ENCODE measurements around the gene PPT2. TPM values are rescaled to one million over a fixed set of nuclear protein-coding genes. Genes with fewer than 3 reads are reported as not detected.
A peak's percentile ranks its signal among the peaks of the same experiment; 100 is the strongest.
"Not testable (repeated sequence)": the region's sequence is repeated elsewhere in the genome, so short reads cannot be mapped to it uniquely, and the experiment has no call there.

Gene PPT2
- total and polyA plus RNA-seq, 2 experiments from 2014 or later: 8.9 to 20.6 TPM

DNA sequence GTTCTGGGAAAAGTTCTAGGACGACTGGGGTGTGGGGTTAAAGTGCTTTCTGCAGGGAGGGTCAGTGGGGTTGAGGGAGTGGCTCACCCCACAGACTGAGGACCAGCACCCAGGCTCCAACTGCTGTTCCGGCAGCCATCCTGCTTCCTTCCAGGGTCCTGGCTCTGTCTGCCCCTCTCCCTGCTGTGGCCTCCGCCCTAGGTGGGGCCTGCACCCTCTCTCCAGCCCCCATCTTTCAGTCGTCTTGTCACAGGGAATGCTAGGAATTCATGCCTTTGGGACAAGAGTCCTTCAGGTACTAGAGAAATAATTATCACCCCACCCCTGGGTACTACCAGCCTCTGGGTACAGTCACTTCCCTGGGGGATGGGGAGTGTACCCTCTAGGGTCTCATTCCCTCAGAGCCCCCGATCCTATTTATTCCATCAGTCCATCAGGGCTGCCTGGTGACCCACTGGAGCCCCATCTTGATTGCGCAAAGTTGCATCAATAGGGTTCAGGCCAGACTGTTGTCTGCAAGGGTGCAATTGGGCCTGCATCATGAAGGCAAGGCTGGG lies 30.2 kb downstream of the PPT2 start, which contains the start of gene AGER:
Gene AGER (minus strand): TSS at position 170 of the 557 bp plus-strand sequence. CDS start 31 bp downstream, at position 139.
- Mint-ChIP-seq H3K27me3 (ENCODE audit: insufficient read depth, low read depth, poor library complexity) (peaks cover 22% of the 10 kb centered on the region), H3K4me1 (peaks cover 40% of the 10 kb centered on the region), H3K36me3 (ENCODE audit: low read depth) (peaks cover 76% of the 10 kb centered on the region), H3K27ac (peak within 1 kb of the TSS; percentile 62), H3K4me3 (no peak within 1 kb of the TSS), H3K9me3 (no peaks in the 10 kb centered on the region; the same call in 2 of the 3 replicates)
- ATAC-seq (no peak), DNase-seq (ENCODE audit: low spot score) (no peak)
- Histone ChIP-seq H3K27ac (ENCODE audit: low read depth) (no peak within 1 kb of the TSS), H3K4me2 (no peak within 1 kb of the TSS; the same call in 1 of the 2 replicates), H3K27me3 (ENCODE audit: insufficient read depth) (no peaks in the 10 kb centered on the region), H2AFZ (no peak within 1 kb of the TSS), H3K36me3 (ENCODE audit: insufficient read depth) (peaks cover 5% of the 10 kb centered on the region), H3F3A (replicated peaks; ENCODE audit: low read depth) (peaks cover 13% of the 10 kb centered on the region), H4K20me1 (replicated peaks; ENCODE audit: insufficient read depth) (no peaks in the 10 kb centered on the region), H3K4me3 (no peak within 1 kb of the TSS), H3K9me2 (ENCODE audit: insufficient read depth) (no peaks in the 10 kb centered on the region), H3K79me2 (replicated peaks; ENCODE audit: insufficient read depth) (peaks cover 13% of the 10 kb centered on the region), H3K4me1 (ENCODE audit: insufficient read depth) (peaks cover 12% of the 10 kb centered on the region)
- TF ChIP-seq CREB1 (CRISPR knock-in tag; IDR thresholded peaks at IDR 0.05; ENCODE audit: low read depth) (no peak), STAT1 (IDR thresholded peaks at IDR 0.05; ENCODE audit: unreplicated experiment) (no peak), NANOG (IDR thresholded peaks at IDR 0.05; ENCODE audit: borderline replicate concordance) (no peak), EZH2phosphoT487 (IDR thresholded peaks at IDR 0.05; ENCODE audit: unreplicated experiment) (no peak), ZNF331 (CRISPR knock-in tag; IDR thresholded peaks at IDR 0.05; ENCODE audit: low read depth) (no peak), ZNF114 (CRISPR knock-in tag; IDR thresholded peaks at IDR 0.05) (no peak), EZH2 (IDR thresholded peaks at IDR 0.05; ENCODE audit: low read depth, unreplicated experiment) (no peak)
- TF ChIP-seq, protein P1, sequence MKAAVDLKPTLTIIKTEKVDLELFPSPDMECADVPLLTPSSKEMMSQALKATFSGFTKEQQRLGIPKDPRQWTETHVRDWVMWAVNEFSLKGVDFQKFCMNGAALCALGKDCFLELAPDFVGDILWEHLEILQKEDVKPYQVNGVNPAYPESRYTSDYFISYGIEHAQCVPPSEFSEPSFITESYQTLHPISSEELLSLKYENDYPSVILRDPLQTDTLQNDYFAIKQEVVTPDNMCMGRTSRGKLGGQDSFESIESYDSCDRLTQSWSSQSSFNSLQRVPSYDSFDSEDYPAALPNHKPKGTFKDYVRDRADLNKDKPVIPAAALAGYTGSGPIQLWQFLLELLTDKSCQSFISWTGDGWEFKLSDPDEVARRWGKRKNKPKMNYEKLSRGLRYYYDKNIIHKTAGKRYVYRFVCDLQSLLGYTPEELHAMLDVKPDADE (IDR thresholded peaks at IDR 0.05): no peak
- TF ChIP-seq, protein P2, sequence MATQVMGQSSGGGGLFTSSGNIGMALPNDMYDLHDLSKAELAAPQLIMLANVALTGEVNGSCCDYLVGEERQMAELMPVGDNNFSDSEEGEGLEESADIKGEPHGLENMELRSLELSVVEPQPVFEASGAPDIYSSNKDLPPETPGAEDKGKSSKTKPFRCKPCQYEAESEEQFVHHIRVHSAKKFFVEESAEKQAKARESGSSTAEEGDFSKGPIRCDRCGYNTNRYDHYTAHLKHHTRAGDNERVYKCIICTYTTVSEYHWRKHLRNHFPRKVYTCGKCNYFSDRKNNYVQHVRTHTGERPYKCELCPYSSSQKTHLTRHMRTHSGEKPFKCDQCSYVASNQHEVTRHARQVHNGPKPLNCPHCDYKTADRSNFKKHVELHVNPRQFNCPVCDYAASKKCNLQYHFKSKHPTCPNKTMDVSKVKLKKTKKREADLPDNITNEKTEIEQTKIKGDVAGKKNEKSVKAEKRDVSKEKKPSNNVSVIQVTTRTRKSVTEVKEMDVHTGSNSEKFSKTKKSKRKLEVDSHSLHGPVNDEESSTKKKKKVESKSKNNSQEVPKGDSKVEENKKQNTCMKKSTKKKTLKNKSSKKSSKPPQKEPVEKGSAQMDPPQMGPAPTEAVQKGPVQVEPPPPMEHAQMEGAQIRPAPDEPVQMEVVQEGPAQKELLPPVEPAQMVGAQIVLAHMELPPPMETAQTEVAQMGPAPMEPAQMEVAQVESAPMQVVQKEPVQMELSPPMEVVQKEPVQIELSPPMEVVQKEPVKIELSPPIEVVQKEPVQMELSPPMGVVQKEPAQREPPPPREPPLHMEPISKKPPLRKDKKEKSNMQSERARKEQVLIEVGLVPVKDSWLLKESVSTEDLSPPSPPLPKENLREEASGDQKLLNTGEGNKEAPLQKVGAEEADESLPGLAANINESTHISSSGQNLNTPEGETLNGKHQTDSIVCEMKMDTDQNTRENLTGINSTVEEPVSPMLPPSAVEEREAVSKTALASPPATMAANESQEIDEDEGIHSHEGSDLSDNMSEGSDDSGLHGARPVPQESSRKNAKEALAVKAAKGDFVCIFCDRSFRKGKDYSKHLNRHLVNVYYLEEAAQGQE (IDR thresholded peaks at IDR 0.05; ENCODE audit: unreplicated experiment): no peak

DNA sequence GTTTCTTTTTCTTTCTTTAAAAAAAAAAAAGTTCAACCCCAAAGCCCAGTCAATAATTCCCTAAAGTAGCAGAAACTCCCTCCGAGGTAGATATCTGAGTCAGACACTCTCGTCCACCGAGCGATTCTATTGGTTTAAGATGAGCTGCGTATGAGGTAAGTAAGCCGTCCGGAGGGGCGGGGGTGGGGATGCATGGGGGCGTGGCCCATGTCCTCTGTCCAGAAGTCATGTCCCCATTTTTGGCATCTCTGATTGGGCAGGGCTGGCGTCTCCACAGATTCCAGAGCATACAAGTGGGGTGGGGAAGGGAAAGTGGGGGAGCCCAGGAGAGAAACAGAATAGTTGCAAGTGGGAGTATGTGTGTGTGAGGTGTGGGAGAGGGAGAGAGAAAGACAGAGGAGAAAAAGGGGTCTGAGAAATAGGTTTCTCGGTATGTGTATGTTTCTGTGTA lies 31.8 kb downstream of the PPT2 start:
- H3K27me3 Mint-ChIP-seq (ENCODE audit: insufficient read depth, low read depth, poor library complexity): peaks cover 27% of the 10 kb centered on the region
- Histone ChIP-seq H3K4me1 (ENCODE audit: insufficient read depth) (peaks cover 14% of the 10 kb centered on the region), H3K27ac (ENCODE audit: low read depth) (peak overlapping the region; percentile 39; the same call in 1 of the 2 replicates), H3F3A (replicated peaks; ENCODE audit: low read depth) (peaks cover 13% of the 10 kb centered on the region), H3K4me2 (peak overlapping the region; percentile 49; the same call in 1 of the 2 replicates), H3K79me2 (replicated peaks; ENCODE audit: insufficient read depth) (peaks cover 12% of the 10 kb centered on the region)
- ATAC-seq (peak; percentile 46), DNase-seq (ENCODE audit: low spot score) (peak; percentile 89)
- peaks cover 37% of the 10 kb centered on the region for H3K4me1 Mint-ChIP-seq
- not testable (repeated sequence) for H3K9me3 Mint-ChIP-seq; H2AFZ ChIP-seq; H3K27me3 ChIP-seq (ENCODE audit: insufficient read depth); H3K9me2 ChIP-seq (ENCODE audit: insufficient read depth); H3K4me3 ChIP-seq; H4K20me1 ChIP-seq (replicated peaks; ENCODE audit: insufficient read depth); H3K36me3 ChIP-seq (ENCODE audit: insufficient read depth)
- peak overlapping the region; percentile 87 for H3K27ac Mint-ChIP-seq
- peak overlapping the region; percentile 53 for H3K4me3 Mint-ChIP-seq
- H3K36me3 Mint-ChIP-seq (ENCODE audit: low read depth): peaks cover 63% of the 10 kb centered on the region

DNA sequence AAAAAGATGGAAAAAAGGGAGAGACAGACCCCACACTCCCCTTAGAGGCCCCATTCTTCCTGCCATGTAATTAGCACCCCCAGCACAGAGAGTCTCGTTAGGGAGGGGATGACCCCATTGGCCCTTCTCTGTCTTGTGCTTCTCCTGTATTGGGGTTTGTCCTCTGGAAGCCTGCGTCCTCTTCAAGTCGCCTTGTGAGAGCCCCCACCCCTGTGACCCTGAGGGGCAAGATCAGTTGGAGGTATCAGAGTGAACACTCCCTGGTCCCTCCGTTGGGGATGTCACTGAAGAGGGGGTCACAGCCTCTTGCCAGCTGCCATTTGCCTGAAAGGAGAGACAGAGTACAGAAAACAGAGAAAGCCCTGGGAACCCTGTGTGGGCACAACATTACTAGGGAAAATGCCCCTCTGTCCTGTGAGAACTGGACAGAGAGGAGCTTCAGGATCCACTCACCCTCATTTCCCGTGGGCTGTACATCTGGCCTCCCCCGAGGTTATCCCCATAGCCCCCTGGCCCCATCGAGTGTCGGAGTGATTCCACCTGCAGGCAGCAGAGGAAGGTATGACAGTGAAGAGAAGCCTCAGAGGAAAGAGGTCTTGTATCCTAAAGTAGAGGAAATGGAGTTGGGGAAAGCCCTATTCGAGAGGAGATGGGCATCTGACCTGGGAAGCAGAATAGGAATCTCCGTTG lies 32.4 kb downstream of the PPT2 start:
- H3K27me3 ChIP-seq (ENCODE audit: insufficient read depth); H3K4me3 ChIP-seq; H4K20me1 ChIP-seq (replicated peaks; ENCODE audit: insufficient read depth); H2AFZ ChIP-seq; H3K4me2 ChIP-seq; H3K9me3 Mint-ChIP-seq; H3K36me3 ChIP-seq (ENCODE audit: insufficient read depth); H3K4me3 Mint-ChIP-seq; H3K9me2 ChIP-seq (ENCODE audit: insufficient read depth); ATAC-seq; DNase-seq (ENCODE audit: low spot score): not testable (repeated sequence)
- H3K4me1 Mint-ChIP-seq: peaks cover 41% of the 10 kb centered on the region
- Histone ChIP-seq H3K27ac (ENCODE audit: low read depth) (peak overlapping the region; percentile 39; the same call in 1 of the 2 replicates), H3K4me1 (ENCODE audit: insufficient read depth) (peaks cover 20% of the 10 kb centered on the region), H3F3A (replicated peaks; ENCODE audit: low read depth) (peaks cover 17% of the 10 kb centered on the region), H3K79me2 (replicated peaks; ENCODE audit: insufficient read depth) (peaks cover 12% of the 10 kb centered on the region)
- peaks cover 27% of the 10 kb centered on the region for H3K27me3 Mint-ChIP-seq (ENCODE audit: insufficient read depth, low read depth, poor library complexity)
- peak overlapping the region; percentile 87 for H3K27ac Mint-ChIP-seq
- H3K36me3 Mint-ChIP-seq (ENCODE audit: low read depth): peaks cover 57% of the 10 kb centered on the region

Measured in GM23338 (cell line).